Vagina (tissue), 2 donors: Measurements from ENCODE around the gene EEF1E1.

ENCODE experiments used
- CTCF ChIP-seq, 3 experiments: fragments of 450-650 bp in 2 of 3; fragments of 200-600 bp in 1 of 3; sonication (generic) in 1 of 3; IDR thresholded peaks; one replicate each; pipeline ENCODE4 v1.5.1; 2017 to 2019; ENCODE audit warnings: antibody characterized with exemption in 3 of 3, mild to moderate bottlenecking in 2 of 3, moderate library complexity in 2 of 3
- POLR2A ChIP-seq, 2 donors: fragments of 450-650 bp; IDR thresholded peaks; one replicate each; pipeline ENCODE4 v1.6.1; 2017; ENCODE audit warnings: antibody characterized with exemption in 2 of 2, mild to moderate bottlenecking in 2 of 2, moderate library complexity in 2 of 2

- no peak for TF ChIP-seq CTCF (IDR thresholded peaks at IDR 0.05)
- TF ChIP-seq POLR2A (IDR thresholded peaks at IDR 0.05) = no peak
Observed at GRCh38 chr6:8064638-8065518, 37.5 kb downstream of the EEF1E1 start.
